ENCODE data around the gene DACT3. TPM values are rescaled to one million over a fixed set of nuclear protein-coding genes. Genes with fewer than 3 reads are reported as not detected.

DACT3 gene
- total and polyA plus RNA-seq, 4 donors = 0.32 to 1.4 (median 1.0) TPM

GRCh38 chr19:46608581-46609345 lies 52.2 kb downstream of the DACT3 start (continued):
- no peak for TF ChIP-seq SP1 (IDR thresholded peaks at IDR 0.05)

- no peak for DNase-seq (ENCODE audit: low spot score)
These were observed 52.8 kb downstream of the DACT3 start for GRCh38 chr19:46608178-46608577.

DNA sequence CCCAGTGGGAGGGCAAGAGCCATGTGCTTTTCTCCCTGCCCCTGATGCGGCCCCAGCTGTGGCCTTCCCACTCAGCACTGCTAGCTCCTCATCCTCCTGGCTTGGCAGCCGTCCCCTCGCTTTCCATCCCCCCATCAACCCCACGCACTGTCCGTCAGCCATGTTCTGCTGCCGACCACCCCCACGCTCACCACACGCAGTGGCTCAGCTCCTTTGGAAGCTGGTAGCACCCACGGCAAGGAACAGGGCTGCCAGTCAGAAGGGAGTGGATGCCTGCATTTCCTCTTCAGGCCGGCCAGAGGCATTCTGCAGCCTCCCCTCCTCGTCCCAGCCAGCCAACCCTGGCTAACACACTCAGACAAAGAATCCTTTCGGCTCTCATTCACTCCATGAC lies 53.5 kb downstream of the DACT3 start:
- TF ChIP-seq, protein P1, sequence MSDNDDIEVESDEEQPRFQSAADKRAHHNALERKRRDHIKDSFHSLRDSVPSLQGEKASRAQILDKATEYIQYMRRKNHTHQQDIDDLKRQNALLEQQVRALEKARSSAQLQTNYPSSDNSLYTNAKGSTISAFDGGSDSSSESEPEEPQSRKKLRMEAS (IDR thresholded peaks at IDR 0.05) = no peak
- TF ChIP-seq HNF4A (conservative IDR thresholded peaks at IDR 0.05) (no peak), ZBTB33 (IDR thresholded peaks at IDR 0.05) (no peak), YY1 (IDR thresholded peaks at IDR 0.05) (no peak), FOXA1 (IDR thresholded peaks at IDR 0.05) (no peak), RXRA (IDR thresholded peaks at IDR 0.05) (no peak), NR2F2 (IDR thresholded peaks at IDR 0.05) (no peak), RAD21 (IDR thresholded peaks at IDR 0.05) (no peak), SP1 (IDR thresholded peaks at IDR 0.05) (no peak), EGR1 (IDR thresholded peaks at IDR 0.05; ENCODE audit: low read depth in 2 of 2) (no peak)
- TF ChIP-seq, protein P2, sequence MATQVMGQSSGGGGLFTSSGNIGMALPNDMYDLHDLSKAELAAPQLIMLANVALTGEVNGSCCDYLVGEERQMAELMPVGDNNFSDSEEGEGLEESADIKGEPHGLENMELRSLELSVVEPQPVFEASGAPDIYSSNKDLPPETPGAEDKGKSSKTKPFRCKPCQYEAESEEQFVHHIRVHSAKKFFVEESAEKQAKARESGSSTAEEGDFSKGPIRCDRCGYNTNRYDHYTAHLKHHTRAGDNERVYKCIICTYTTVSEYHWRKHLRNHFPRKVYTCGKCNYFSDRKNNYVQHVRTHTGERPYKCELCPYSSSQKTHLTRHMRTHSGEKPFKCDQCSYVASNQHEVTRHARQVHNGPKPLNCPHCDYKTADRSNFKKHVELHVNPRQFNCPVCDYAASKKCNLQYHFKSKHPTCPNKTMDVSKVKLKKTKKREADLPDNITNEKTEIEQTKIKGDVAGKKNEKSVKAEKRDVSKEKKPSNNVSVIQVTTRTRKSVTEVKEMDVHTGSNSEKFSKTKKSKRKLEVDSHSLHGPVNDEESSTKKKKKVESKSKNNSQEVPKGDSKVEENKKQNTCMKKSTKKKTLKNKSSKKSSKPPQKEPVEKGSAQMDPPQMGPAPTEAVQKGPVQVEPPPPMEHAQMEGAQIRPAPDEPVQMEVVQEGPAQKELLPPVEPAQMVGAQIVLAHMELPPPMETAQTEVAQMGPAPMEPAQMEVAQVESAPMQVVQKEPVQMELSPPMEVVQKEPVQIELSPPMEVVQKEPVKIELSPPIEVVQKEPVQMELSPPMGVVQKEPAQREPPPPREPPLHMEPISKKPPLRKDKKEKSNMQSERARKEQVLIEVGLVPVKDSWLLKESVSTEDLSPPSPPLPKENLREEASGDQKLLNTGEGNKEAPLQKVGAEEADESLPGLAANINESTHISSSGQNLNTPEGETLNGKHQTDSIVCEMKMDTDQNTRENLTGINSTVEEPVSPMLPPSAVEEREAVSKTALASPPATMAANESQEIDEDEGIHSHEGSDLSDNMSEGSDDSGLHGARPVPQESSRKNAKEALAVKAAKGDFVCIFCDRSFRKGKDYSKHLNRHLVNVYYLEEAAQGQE (IDR thresholded peaks at IDR 0.05) = no peak
- 90% methylated on average over 12 of the region's 12 CpGs for WGBS
- H3K27me3 ChIP-seq (ENCODE audit: control insufficient read depth in 4 of 4, insufficient read depth in 4 of 4, low read length in 3 of 4) = no peaks in the 10 kb centered on the region
- H3K4me1 ChIP-seq (ENCODE audit: control insufficient read depth in 4 of 4, insufficient read depth in 4 of 4, low read length in 3 of 4) = peaks cover 12 to 44% (median 37%) of the 10 kb centered on the region in 4 donors
- H3K36me3 ChIP-seq (ENCODE audit: control insufficient read depth in 4 of 4, insufficient read depth in 3 of 4, low read depth in 1 of 4, low read length in 3 of 4) = peaks cover 13 to 32% (median 26%) of the 10 kb centered on the region in 4 donors
- H3K9me3 ChIP-seq (ENCODE audit: control insufficient read depth in 4 of 4, low read length in 3 of 4) = no peaks in the 10 kb centered on the region
- no peak overlapping the region for H3K4me3 ChIP-seq (ENCODE audit: low read depth in 1 of 3, low read length in 3 of 3)
- DNase-seq (ENCODE audit: low spot score) = no peak
- no peak overlapping the region for H3K27ac ChIP-seq (ENCODE audit: low read depth in 1 of 2, low read length in 2 of 2)
- no peak overlapping the region for H3K9ac ChIP-seq (ENCODE audit: low read depth in 1 of 2, low read length in 2 of 2)

More at GRCh38 chr19:46608178-46608577, 52.8 kb downstream of the DACT3 start:
- no peak overlapping the region for H3K4me3 ChIP-seq (ENCODE audit: low read depth in 1 of 3, low read length in 3 of 3)
- H3K9ac ChIP-seq (ENCODE audit: low read depth in 1 of 2, low read length in 2 of 2) = no peak overlapping the region
- H3K9me3 ChIP-seq (ENCODE audit: control insufficient read depth in 4 of 4, low read length in 3 of 4) = no peaks in the 10 kb centered on the region
- TF ChIP-seq HNF4G (IDR thresholded peaks at IDR 0.05) = no peak
- H3K27me3 ChIP-seq (ENCODE audit: control insufficient read depth in 4 of 4, insufficient read depth in 4 of 4, low read length in 3 of 4) = no peaks in the 10 kb centered on the region
- H3K27ac ChIP-seq (ENCODE audit: low read depth in 1 of 2, low read length in 2 of 2) = no peak overlapping the region
- peaks cover 13 to 32% (median 26%) of the 10 kb centered on the region in 4 donors for H3K36me3 ChIP-seq (ENCODE audit: control insufficient read depth in 4 of 4, insufficient read depth in 3 of 4, low read depth in 1 of 4, low read length in 3 of 4)
- 94% methylated on average over 9 of the region's 9 CpGs for WGBS
- peaks cover 12 to 37% (median 30%) of the 10 kb centered on the region in 4 donors for H3K4me1 ChIP-seq (ENCODE audit: control insufficient read depth in 4 of 4, insufficient read depth in 4 of 4, low read length in 3 of 4)
